HG02763 (cell line): ENCODE results near the gene ONECUT3.
"Not testable (repeated sequence)": the region's sequence is repeated elsewhere in the genome, so short reads cannot be mapped to it uniquely, and the experiment has no call there.

ENCODE experiments used
- ATAC-seq: cut with Tn5 transposase; IDR thresholded peaks from one replicate; pipeline ENCODE4 v1.9.1; 2021; ENCODE audit warnings: mild to moderate bottlenecking, moderate library complexity; ENCODE audit not compliant: unreplicated experiment

ONECUT3 gene

GRCh38 chr19:1755467-1756171 lies 2.3 kb downstream of the ONECUT3 start:
- ATAC-seq: no peak

GRCh38 chr19:1756264-1756663 lies 3.0 kb downstream of the ONECUT3 start:
- no peak for ATAC-seq

- ATAC-seq: no peak
Measured at GRCh38 chr19:1756705-1757465, 3.6 kb downstream of the ONECUT3 start.

- ATAC-seq: no peak
Measured at GRCh38 chr19:1757468-1758230, 4.3 kb downstream of the ONECUT3 start.

GRCh38 chr19:1758231-1758577 lies 4.9 kb downstream of the ONECUT3 start:
- no peak for ATAC-seq

- ATAC-seq: no peak
Measured at GRCh38 chr19:1758959-1759903, 5.9 kb downstream of the ONECUT3 start.

GRCh38 chr19:1760020-1760419 lies 6.7 kb downstream of the ONECUT3 start:
- no peak for ATAC-seq

- ATAC-seq: not testable (repeated sequence)
Measured at GRCh38 chr19:1760786-1761527, 7.7 kb downstream of the ONECUT3 start.

- no peak for ATAC-seq
Measured at GRCh38 chr19:1761528-1762242, 8.4 kb downstream of the ONECUT3 start.

- no peak for ATAC-seq
Measured at GRCh38 chr19:1762243-1763117, 9.2 kb downstream of the ONECUT3 start.

GRCh38 chr19:1763648-1764639 lies 10.6 kb downstream of the ONECUT3 start:
- ATAC-seq: no peak

GRCh38 chr19:1764729-1765128 lies 11.4 kb downstream of the ONECUT3 start:
- ATAC-seq: no peak

- no peak for ATAC-seq
Measured at GRCh38 chr19:1765232-1765903, 12.1 kb downstream of the ONECUT3 start.

- ATAC-seq: no peak
Measured at GRCh38 chr19:1765904-1766799, 12.8 kb downstream of the ONECUT3 start.

GRCh38 chr19:1766800-1767352 lies 13.6 kb downstream of the ONECUT3 start:
- ATAC-seq: no peak
